GM19240 (cell line): ENCODE results near the gene CCDC146.
"Not testable (repeated sequence)": the region's sequence is repeated elsewhere in the genome, so short reads cannot be mapped to it uniquely, and the experiment has no call there.

Source experiments
- DNase-seq: peaks from one replicate; pipeline ENCODE4 v3.0.0; 2011; ENCODE audit warnings: low spot score; ENCODE audit not compliant: insufficient read length

The CCDC146 gene

DNA sequence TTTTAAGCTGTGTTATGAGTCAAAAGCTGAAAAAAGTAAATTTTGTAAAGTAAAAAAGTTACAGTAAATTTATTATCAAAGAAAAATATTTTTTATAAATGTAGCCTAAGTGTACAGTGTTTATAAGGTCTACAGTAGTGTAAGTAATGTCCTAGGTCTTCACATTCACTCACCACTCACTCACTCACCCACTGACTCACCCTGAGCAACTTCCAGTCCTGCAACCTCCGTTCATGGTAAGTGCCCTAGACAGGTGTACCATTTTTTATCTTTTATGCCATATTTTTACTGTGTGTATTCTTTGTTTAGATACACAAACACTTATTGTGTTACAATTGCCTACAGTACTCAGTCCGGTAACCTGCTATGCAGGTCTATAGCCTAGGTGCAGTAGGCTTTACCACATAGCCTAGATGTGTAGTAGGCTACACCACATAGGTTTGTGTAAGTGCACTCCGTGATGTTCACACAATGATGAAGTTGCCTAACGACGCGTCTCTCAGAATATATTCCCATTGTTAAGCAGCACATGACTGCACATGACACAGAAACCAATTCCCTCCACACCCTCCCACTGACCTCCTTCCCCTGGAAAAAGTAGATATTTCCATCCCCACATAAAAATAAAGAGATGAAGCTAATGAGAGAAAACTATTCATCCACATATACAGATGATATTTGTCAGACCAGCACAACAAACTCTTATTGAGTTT lies 122.0 kb downstream of the CCDC146 start:
- DNase-seq = no peak

GRCh38 chr7:77245015-77245755 lies 122.8 kb downstream of the CCDC146 start:
- no peak for DNase-seq

- no peak for DNase-seq
Measured at GRCh38 chr7:77246026-77246640, 123.7 kb downstream of the CCDC146 start.

GRCh38 chr7:77247206-77247850 lies 124.9 kb downstream of the CCDC146 start:
- DNase-seq = peak; percentile 45

DNA sequence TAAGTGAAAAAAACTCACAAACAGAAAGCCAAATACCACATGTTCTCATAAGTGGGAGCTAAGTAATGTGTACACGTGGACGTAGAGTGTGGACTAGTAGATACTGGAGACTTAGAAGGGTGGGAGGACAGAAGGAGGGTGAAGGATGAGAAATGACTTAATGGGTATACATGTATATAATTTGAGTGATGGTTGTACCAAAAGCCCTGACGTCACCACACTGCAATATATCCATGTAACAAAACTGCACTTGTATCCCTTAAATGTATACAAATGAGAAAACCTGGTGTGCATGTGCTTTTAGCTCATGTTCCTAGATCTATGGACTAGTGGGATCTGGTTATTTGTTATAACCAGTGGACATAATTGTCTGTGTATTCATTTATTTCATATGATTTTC lies 125.7 kb downstream of the CCDC146 start:
- DNase-seq = no peak

DNA sequence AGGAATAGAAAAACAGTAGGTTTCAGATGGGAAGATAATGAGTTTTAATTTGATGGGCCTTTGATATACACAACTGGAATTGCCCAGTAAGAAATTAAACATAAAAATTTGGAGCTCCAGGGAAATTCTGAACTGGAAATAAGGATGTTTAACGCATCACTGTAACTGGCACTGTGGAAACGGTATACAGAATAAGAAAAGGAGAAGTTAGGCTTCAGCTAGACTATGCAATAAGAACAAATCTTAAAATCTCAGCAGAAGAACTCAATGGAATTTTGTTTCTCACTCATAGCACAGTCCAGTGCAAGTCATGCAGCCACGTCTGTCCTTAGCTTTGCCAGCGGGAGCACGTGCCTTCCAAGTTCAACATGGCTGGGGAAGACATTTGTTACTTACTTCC lies 130.1 kb downstream of the CCDC146 start:
- DNase-seq = no peak

DNA sequence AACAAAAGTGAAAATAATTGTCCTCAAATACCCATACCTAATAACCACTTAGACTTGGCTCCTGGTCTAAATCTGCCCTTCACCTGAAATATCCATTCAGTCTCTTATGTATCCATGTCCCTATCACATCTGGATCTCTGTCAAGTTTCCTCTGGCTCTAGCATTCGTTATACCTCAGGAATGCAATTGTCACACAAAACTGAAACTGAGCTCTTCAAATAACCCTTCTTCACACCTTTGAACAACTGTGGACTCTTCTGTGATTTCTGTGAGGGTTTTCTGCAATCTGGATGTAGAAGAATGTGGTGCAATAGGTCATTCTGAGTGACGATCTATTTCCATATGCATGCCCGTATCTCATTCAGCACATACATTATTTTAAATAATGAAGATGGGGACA lies 130.7 kb downstream of the CCDC146 start:
- DNase-seq = no peak

- DNase-seq = no peak
Measured at GRCh38 chr7:77254429-77254828, 132.0 kb downstream of the CCDC146 start.

DNA sequence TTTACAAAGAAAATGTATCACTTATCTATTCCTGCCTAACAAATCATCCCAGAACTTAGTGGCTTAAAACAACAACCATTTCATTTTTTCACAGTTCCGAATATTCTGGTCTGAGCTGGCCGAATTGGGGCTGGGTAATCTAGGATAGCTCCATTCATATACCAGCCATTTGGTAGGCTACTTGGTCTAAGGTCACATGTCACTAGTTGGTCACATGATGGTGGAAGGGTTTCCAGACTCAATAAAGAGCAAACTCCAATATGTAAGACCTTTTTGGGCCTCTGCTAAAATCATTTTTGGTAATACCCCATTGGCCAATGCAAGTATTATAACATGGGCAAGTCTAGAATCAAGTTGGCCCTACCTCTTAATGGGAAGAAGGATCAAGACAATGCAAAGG lies 132.5 kb downstream of the CCDC146 start:
- no peak for DNase-seq

GRCh38 chr7:77258014-77258413 lies 135.6 kb downstream of the CCDC146 start:
- DNase-seq = no peak

DNA sequence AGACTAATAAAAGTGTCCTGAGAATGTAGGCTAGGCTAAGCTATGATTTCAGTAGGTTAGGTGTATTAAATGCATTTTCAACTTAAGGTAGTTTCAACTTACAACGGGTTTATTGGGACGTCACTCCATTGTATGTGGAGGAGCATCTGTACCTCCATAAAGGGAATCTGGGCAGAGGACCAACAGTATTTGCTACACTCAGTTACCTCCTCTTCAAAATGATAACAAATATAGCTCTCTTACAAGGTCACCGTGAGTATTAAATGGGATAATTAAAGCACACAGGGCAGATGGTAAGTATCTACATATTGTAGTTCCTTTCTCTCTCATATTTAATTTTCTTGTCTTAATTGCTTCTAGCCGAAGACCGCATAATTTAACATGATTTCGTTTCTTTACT lies 136.2 kb downstream of the CCDC146 start:
- no peak for DNase-seq

- no peak for DNase-seq
Measured at GRCh38 chr7:77262316-77262715, 139.9 kb downstream of the CCDC146 start.

DNA sequence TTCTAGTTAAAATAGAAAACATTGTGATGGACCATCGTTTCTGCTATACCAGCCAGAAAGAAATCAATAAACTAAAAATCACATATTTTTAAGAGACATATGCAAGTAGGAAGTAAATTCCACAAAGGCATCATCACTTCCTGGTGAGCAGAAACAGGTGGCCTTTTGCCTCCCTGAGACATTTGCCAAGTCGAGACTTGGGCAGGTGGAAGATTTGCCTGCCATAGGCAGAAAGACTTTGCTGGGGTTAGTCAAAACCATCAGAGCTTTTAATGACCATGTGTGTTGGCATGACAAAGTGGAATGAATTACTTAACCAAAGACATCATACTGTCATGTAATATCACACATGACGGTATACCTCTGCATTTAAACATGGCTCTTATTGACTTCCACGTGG lies 143.3 kb downstream of the CCDC146 start:
- DNase-seq = no peak

DNA sequence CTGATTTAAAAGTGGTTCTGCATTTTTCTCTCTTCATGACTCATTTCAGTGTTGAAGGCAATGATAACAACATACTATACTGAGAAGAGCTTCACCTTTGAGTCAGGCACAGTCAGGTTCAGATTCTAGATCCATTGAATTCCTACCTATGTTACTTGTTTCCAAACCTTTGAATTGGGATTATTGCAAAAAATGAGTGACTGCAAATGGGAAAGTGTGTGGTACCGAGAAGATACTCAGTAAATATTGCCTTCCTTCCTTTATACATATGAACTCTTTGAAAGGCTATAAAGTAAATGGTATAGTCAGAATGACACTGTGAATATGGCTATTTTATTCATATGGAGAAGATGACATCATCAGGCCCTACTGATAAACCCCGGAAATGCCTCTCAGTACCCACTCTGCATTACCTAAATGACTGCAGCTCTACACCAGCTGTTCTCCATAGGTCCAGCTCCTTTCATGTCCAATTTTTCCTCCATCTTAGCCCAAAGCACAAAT lies 143.9 kb downstream of the CCDC146 start:
- DNase-seq = peak; percentile 39

DNA sequence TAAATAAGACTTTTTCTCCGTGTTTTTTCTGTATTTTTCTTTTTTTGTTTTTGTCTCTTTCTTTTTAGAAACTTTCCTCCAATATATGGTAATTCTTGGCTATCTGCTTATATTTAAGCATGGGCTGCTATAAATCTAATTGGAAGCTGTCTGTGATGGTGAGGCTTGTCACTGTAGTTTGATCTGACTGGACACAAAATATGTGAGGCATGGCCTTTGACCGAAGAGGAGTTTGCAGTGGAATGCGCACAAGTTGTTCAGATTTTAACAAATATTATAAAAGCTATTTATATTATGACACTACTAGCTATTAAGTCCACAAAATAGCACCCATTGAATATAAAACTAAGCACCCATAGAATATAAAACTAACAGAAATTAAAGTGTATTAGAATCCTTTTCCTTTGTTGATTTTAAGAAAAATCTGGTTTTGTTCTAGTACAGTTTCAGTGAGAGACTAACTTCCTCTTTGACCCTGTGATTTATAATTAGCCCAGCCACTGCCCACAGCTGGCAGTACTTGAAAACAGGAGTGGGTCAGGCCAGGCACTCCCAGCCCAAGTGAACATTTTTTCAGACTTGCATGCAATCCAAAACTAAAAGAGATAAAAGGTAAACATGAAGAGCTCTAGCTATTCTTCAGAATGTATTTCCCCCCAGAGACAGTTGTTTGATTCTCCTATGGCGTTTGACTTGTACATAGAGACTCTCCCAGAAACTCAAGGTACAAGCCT lies 147.1 kb downstream of the CCDC146 start:
- DNase-seq = peak; percentile 17

DNA sequence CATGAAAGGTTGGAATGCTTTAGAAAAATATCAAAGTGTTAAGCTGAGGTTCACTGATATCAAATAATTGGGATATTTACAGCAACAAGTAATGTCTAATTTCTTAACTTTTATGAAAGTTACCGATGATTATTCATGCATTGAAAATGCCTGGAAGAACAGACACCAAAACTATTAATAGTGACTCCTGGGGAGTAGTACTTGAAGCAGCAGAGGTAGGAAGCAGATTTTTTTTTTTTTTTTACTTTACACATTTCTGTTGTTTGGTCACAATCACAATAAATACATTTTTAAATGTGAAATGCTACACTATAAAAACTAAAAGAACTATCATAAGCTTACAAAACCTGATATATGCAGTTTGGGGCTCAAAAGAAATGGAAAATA lies 147.7 kb downstream of the CCDC146 start:
- no peak for DNase-seq

DNA sequence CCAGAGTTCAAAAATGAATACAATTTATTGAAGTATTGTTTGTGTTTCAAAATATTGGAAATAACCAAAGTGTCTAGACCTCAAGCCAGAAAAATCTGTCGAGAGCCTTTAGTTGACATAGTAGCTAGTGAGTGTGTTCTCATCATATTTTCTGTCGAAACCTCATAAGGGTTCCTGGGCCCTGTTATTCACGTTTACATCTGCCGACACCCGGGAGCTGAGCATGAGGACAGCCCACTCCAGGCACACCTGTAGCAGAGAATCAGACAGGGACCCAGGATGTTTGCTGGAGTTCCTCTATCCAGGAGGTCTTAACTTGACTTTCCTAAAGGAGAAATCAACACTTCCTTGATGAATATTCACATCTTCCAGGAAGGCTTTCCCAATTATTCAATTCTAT lies 149.4 kb downstream of the CCDC146 start:
- DNase-seq = no peak

DNA sequence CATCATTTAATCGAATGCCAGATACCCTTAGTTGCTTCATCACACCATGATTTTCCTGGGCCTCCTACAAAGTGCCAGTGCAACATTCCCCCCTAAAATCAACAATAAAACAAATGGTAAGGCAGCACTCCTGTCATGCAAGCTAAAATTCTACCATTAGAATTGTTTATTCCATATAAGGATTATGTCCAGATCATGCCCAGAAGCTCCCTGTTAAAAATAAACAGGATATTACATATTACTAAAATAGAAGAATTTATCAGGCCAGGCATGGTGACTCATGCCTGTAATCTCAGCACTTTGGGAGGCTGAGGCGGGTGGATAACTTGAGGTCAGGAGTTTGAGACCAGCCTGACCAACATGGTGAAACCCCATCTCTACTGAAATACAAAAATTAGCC lies 153.2 kb downstream of the CCDC146 start:
- DNase-seq = not testable (repeated sequence)

- no peak for DNase-seq
Measured at GRCh38 chr7:77276120-77276519, 153.7 kb downstream of the CCDC146 start.

DNA sequence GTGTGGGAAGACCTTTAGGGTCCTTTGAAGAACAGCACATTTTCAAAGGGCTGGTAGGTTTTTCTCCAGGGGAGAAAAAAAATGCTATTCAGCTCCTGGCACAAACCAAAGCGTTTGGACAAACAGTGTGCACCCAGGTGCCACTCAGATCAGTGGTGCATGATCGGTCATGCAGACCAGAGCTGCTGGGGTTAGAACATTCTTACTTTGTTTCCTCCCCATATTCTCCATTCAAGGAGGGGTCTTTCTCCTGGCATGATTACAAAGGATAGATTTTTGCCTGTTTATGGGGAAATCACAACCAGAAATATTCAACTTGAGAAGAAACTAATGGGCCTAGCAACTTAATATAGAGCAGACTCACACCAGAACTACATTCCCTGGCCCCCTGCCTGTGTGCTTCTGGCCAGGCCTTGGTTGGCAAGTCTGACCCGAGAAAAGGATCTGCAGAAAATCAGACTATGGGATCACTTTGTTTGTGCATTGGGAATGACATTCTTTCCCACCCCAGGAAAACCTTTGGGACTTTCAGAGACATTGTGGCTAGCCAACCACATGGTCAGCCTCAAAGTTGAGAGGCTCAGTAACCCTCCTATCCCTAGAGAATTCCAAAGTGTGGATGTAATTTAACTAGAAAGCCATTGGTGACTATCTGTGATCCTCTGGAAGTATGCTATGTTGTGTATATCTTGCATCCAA lies 159.5 kb downstream of the CCDC146 start:
- DNase-seq = no peak

DNA sequence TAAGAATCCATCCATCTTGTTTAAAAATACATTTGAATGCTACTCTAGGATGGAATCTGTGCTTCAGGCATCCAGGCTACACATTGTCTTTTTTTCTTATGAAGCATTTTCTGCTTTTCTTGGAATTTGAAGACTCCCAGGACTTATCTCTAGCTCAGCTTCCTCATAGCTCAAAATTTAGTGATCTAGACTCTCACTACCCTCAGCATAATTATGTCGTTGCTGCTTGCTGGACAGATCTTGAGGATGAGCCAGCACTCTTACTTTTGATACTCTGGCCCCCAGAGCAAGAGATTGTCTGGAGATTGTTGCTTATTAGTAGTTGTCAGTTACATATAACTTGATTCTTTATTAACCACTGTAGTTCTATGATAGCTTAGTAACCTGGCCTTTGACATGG lies 160.5 kb downstream of the CCDC146 start:
- no peak for DNase-seq
